ENCODE data around the gene ACTR3.

ACTR3 gene

GRCh38 chr2:113854970-113855740, 34.7 kb upstream of the ACTR3 start:
- Mint-ChIP-seq H3K4me3 (no peak overlapping the region), H3K9me3 (peaks cover 4% of the 10 kb centered on the region), H3K36me3 (ENCODE audit: low read depth) (no peaks in the 10 kb centered on the region), H3K4me1 (peaks cover 9% of the 10 kb centered on the region), H3K27ac (peak overlapping the region; percentile 36), H3K27me3 (ENCODE audit: low read depth, poor library complexity) (peaks cover 4% of the 10 kb centered on the region)
- TF ChIP-seq, protein P1, sequence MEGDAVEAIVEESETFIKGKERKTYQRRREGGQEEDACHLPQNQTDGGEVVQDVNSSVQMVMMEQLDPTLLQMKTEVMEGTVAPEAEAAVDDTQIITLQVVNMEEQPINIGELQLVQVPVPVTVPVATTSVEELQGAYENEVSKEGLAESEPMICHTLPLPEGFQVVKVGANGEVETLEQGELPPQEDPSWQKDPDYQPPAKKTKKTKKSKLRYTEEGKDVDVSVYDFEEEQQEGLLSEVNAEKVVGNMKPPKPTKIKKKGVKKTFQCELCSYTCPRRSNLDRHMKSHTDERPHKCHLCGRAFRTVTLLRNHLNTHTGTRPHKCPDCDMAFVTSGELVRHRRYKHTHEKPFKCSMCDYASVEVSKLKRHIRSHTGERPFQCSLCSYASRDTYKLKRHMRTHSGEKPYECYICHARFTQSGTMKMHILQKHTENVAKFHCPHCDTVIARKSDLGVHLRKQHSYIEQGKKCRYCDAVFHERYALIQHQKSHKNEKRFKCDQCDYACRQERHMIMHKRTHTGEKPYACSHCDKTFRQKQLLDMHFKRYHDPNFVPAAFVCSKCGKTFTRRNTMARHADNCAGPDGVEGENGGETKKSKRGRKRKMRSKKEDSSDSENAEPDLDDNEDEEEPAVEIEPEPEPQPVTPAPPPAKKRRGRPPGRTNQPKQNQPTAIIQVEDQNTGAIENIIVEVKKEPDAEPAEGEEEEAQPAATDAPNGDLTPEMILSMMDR (IDR thresholded peaks at IDR 0.05), result no peak
- DNase-seq, result no peak

DNA sequence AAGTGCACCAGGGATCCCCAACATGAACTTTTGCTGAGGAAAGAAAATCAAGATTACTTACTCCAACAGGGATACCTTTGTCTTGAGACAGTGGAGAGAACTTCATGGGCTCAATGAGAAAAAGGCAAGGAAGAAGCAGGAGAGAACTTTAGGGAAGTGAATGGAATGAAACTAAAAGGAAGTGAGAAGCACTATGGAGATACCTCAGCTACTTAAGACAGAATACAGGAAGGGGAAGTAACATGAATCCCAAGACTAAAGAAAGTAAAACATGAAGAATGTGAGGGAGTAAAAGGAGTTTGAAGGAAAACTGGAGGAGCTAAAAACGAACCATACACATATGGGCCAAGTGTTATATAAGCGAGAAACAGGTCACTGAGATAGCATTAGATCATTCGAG, 32.4 kb upstream of the ACTR3 start:
- H3K36me3 Mint-ChIP-seq (ENCODE audit: low read depth), result no peaks in the 10 kb centered on the region
- DNase-seq, result no peak
- no peaks in the 10 kb centered on the region for H3K9me3 Mint-ChIP-seq
- peaks cover 5% of the 10 kb centered on the region for H3K4me1 Mint-ChIP-seq
- no peak overlapping the region for H3K27ac Mint-ChIP-seq
- H3K27me3 Mint-ChIP-seq (ENCODE audit: low read depth, poor library complexity), result peaks cover 4% of the 10 kb centered on the region
- no peak overlapping the region for H3K4me3 Mint-ChIP-seq
- TF ChIP-seq, protein P1 (IDR thresholded peaks at IDR 0.05), result no peak

DNA sequence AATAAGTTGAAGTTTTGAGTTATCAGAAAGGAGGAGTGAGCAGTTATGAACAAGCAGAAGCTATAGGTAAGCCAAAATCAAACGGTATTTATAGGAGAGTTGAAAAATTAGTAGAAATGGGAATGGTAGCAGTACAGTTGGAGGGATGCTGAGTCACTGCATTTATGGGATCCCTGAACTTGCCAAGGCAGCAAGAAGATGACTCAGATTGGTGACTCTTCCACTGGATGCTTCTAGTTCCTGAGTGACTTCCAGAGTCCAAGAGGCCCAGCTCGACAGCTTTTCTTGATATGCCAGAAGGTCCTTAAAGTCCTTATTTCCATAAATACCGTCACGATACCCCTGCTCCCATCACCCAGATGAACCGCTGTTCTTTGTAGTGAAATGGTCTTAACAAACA, 31.1 kb upstream of the ACTR3 start:
- TF ChIP-seq, protein P1 (IDR thresholded peaks at IDR 0.05), result no peak
- DNase-seq, result no peak
- Mint-ChIP-seq H3K4me3 (no peak overlapping the region), H3K9me3 (no peaks in the 10 kb centered on the region), H3K27me3 (ENCODE audit: low read depth, poor library complexity) (peaks cover 4% of the 10 kb centered on the region), H3K27ac (no peak overlapping the region), H3K36me3 (ENCODE audit: low read depth) (no peaks in the 10 kb centered on the region), H3K4me1 (peaks cover 5% of the 10 kb centered on the region)

DNA sequence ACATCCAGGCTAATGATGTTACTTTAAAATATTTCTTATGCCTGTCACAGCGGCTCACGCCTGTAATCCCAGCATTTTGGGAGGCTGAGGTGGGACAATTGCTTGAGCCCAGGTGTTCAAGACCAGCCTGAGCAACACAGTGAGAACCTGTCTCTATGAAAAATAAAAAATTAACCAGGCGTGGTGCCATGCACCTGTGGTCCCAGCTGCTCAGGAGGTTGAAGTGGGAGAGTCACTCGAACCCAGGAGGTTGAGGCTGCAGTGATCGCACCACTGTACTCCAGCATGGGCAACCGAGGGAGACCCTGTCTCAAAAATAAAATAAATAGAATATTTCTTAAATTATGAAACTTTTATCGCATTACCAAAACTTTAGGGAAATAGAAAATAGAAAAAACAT, 28.1 kb upstream of the ACTR3 start:
- TF ChIP-seq, protein P1 (IDR thresholded peaks at IDR 0.05), result no peak
- H3K27ac Mint-ChIP-seq, result no peak overlapping the region
- no peak overlapping the region for H3K4me3 Mint-ChIP-seq
- peaks cover 4% of the 10 kb centered on the region for H3K27me3 Mint-ChIP-seq (ENCODE audit: low read depth, poor library complexity)
- no peak for DNase-seq
- H3K9me3 Mint-ChIP-seq, result no peaks in the 10 kb centered on the region
- H3K4me1 Mint-ChIP-seq, result peaks cover 5% of the 10 kb centered on the region
- H3K36me3 Mint-ChIP-seq (ENCODE audit: low read depth), result no peaks in the 10 kb centered on the region

- no peak overlapping the region for H3K27ac Mint-ChIP-seq
- H3K36me3 Mint-ChIP-seq (ENCODE audit: low read depth), result no peaks in the 10 kb centered on the region
- H3K4me3 Mint-ChIP-seq, result no peak overlapping the region
- TF ChIP-seq, protein P1 (IDR thresholded peaks at IDR 0.05), result no peak
- H3K27me3 Mint-ChIP-seq (ENCODE audit: low read depth, poor library complexity), result peaks cover 4% of the 10 kb centered on the region
- no peaks in the 10 kb centered on the region for H3K4me1 Mint-ChIP-seq
- H3K9me3 Mint-ChIP-seq, result no peaks in the 10 kb centered on the region
- no peak for DNase-seq
These were observed 26.7 kb upstream of the ACTR3 start for GRCh38 chr2:113863144-113863543.

- H3K27ac Mint-ChIP-seq, result no peak overlapping the region
- H3K27me3 Mint-ChIP-seq (ENCODE audit: low read depth, poor library complexity), result peaks cover 4% of the 10 kb centered on the region
- no peaks in the 10 kb centered on the region for H3K36me3 Mint-ChIP-seq (ENCODE audit: low read depth)
- TF ChIP-seq, protein P1 (IDR thresholded peaks at IDR 0.05), result no peak
- DNase-seq, result no peak
- no peaks in the 10 kb centered on the region for H3K4me1 Mint-ChIP-seq
- no peak overlapping the region for H3K4me3 Mint-ChIP-seq
- no peaks in the 10 kb centered on the region for H3K9me3 Mint-ChIP-seq
These were observed 22.3 kb upstream of the ACTR3 start for GRCh38 chr2:113867571-113867970.
